Fibroblast of lung (primary cell): ENCODE results near the gene TMEM11. TPM values are rescaled to one million over a fixed set of nuclear protein-coding genes. Genes with fewer than 3 reads are reported as not detected.

ENCODE experiments used
- DNase-seq, 2 donors: peaks; one replicate each; pipeline versions ENCODE4 v3.0.0 to v3.0.0-alpha.2; 2010; ENCODE audit warnings: low read depth in 2 of 2
- H2AFZ ChIP-seq: 2 replicates; pipeline ENCODE4 v1.5.1; 2012; ENCODE audit warnings: low read length, control low read depth, inconsistent platforms
- H3K27ac ChIP-seq: 2 replicates; pipeline ENCODE4 v1.5.1; 2011; ENCODE audit warnings: low read length, control low read depth; ENCODE audit not compliant: insufficient read depth
- H3K27me3 ChIP-seq: 2 replicates; pipeline ENCODE4 v1.5.1; 2011; ENCODE audit warnings: mild to moderate bottlenecking, low read length; ENCODE audit not compliant: control insufficient read depth, insufficient read depth
- H3K36me3 ChIP-seq: 2 replicates; pipeline ENCODE4 v1.5.1; 2011; ENCODE audit warnings: low read length; ENCODE audit not compliant: control insufficient read depth, insufficient read depth
- H3K4me1 ChIP-seq: 2 replicates; pipeline ENCODE4 v1.5.1; 2011; ENCODE audit warnings: low read length; ENCODE audit not compliant: control insufficient read depth, insufficient read depth; ENCODE audit errors: extremely low read depth
- H3K4me2 ChIP-seq: 2 replicates; pipeline ENCODE4 v1.5.1; 2011; ENCODE audit warnings: low read length, control low read depth; ENCODE audit not compliant: insufficient read depth; ENCODE audit errors: extremely low read depth
- H3K4me3 ChIP-seq, 4 experiments: fragments of 200-600 bp in 1 of 4; sonication (generic) in 1 of 4; replicated peaks in 1 of 4; 2 replicates each; pipeline ENCODE4 v1.5.1; 2011 to 2016; ENCODE audit warnings: low read length in 4 of 4, low read depth in 3 of 4, mild to moderate bottlenecking in 3 of 4, control low read depth in 2 of 4, inconsistent platforms in 1 of 4, mixed read lengths in 1 of 4; ENCODE audit not compliant: insufficient read depth in 1 of 4; ENCODE audit errors: control extremely low read depth in 1 of 4
- H3K79me2 ChIP-seq: 2 replicates; pipeline ENCODE4 v1.5.1; 2012; ENCODE audit warnings: mild to moderate bottlenecking, low read length, inconsistent platforms; ENCODE audit not compliant: control insufficient read depth, insufficient read depth
- H3K9ac ChIP-seq: 2 replicates; pipeline ENCODE4 v1.5.1; 2011; ENCODE audit warnings: mild to moderate bottlenecking, low read length, control low read depth; ENCODE audit not compliant: insufficient read depth
- H3K9me3 ChIP-seq: 2 replicates; pipeline ENCODE4 v1.5.1; 2012; ENCODE audit warnings: low read depth, low read length; ENCODE audit not compliant: control insufficient read depth, insufficient read depth
- H4K20me1 ChIP-seq: 2 replicates; pipeline ENCODE4 v1.5.1; 2011; ENCODE audit warnings: low read length; ENCODE audit not compliant: control insufficient read depth, insufficient read depth; ENCODE audit errors: extremely low read depth
- EZH2 ChIP-seq: IDR thresholded peaks from 2 replicates; pipeline ENCODE4 v1.5.1; 2012; ENCODE audit warnings: low read length, control low read depth, mild to moderate bottlenecking; ENCODE audit errors: missing control alignments
- polyA plus RNA-seq, 2 donors: library from polyadenylated mRNA; depleted of rRNA in 1 of 2; stranded (reverse) in 1 of 2; unstranded in 1 of 2; fragments of >200 nt; gene quantifications; 2 replicates each; pipeline ENCODE4 v1.2.1, GENCODE V29; 2011 to 2012; ENCODE audit warnings: missing spikeins in 1 of 2
- total RNA-seq: library from RNA; depleted of rRNA; stranded (reverse); fragments of >200 nt; gene quantifications from 2 replicates; pipeline ENCODE4 v1.2.1, GENCODE V29; 2014
- TF ChIP-seq, protein P1 (sequence below), 2 donors: IDR thresholded peaks in 1 of 2; conservative IDR thresholded peaks in 1 of 2; 1 replicate in 1 of 2; 2 replicates in 1 of 2; pipeline ENCODE4 v1.5.1; 2011 to 2012; ENCODE audit warnings: low read length in 2 of 2, control low read depth in 1 of 2, inconsistent platforms in 1 of 2, low read depth in 1 of 2, mild to moderate bottlenecking in 1 of 2

The TMEM11 gene
- total and polyA plus RNA-seq, 2 donors (not counting 1 experiment from before 2014, with no cell fraction given): 21.5 to 41.1 TPM

DNA sequence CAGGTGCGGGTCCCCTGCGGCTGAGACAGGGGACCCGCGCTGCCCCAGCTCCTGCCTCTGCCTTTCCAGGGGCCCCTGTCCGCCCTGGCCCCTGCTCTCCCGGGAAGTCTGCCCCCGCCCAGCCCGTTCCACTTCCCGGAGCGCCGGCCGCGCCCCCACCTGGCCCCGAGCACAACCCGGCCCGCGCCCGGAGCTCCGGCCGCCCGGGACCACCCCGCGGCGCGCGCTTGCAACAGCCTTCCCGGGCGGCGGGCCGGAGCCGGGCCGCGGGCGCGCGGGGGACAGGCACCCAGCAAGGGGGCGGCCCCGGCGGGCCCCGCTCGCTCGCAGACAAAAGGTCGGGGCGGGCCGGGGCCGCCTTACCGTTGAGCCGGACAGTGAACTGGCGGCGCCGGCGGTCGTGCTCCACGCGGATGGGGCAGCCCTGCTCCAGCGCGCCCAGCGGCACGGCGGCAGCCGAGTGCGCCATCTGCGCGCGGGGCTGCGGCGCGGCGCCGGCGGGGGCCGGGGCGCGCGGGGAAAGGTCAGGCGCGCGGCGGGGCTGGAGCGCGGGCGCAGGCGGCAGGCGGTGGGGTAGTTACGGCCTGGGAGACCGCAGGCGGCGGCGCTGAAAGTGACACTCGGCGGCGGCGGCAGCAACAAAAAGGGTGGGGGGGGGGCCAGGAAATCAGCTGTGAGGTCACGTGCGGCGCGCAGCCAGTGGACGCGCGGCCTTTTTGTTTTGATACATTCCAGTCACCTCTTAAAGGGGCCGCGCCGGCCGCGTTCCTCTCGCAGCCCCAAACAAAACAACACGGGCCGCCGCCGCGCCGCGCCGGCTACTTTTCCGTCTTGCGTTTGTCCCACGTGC is 39.1 kb upstream of the TMEM11 start, which contains the start of gene NATD1:
NATD1 (minus strand) TSS at position 615 of the 850 bp plus-strand sequence; CDS start at position 469, 146 bp downstream.
- H3K27ac ChIP-seq: no peak within 1 kb of the TSS

DNA sequence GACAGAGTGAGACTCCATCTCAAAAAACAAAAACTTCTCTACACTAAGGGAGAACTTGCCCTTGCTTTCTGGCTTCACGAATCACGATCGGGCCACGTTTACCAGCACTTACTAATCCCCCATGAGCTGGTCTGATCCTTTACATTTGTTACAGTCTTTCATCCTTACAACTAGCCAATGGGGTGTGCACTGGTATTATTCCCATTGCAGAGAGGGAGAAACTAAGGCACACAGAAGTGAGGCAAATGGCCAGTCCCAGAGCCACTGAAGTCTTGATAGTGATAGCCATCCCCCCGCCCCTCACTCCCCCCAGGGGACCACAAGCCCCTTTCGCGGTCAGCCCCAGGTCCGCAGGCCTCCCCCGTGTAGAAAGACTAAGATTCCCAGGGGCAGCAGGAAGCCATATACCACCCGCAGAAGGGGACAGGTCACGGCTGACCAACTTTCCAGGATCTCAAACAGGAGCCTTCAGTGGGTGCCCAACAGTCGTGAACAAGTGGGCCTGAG is 38.4 kb upstream of the TMEM11 start:
- no peak for DNase-seq
- no peak overlapping the region for H2AFZ ChIP-seq
- no peaks in the 10 kb centered on the region for H4K20me1 ChIP-seq
- H3K4me2 ChIP-seq: peak overlapping the region; percentile 38
- no peaks in the 10 kb centered on the region for H3K79me2 ChIP-seq
- H3K9me3 ChIP-seq: no peaks in the 10 kb centered on the region
- H3K27me3 ChIP-seq: no peaks in the 10 kb centered on the region
- peak overlapping the region; percentile 34 to 68 (median 62) for H3K4me3 ChIP-seq
- H3K36me3 ChIP-seq: no peaks in the 10 kb centered on the region
- no peak for TF ChIP-seq EZH2
- TF ChIP-seq, protein P1, sequence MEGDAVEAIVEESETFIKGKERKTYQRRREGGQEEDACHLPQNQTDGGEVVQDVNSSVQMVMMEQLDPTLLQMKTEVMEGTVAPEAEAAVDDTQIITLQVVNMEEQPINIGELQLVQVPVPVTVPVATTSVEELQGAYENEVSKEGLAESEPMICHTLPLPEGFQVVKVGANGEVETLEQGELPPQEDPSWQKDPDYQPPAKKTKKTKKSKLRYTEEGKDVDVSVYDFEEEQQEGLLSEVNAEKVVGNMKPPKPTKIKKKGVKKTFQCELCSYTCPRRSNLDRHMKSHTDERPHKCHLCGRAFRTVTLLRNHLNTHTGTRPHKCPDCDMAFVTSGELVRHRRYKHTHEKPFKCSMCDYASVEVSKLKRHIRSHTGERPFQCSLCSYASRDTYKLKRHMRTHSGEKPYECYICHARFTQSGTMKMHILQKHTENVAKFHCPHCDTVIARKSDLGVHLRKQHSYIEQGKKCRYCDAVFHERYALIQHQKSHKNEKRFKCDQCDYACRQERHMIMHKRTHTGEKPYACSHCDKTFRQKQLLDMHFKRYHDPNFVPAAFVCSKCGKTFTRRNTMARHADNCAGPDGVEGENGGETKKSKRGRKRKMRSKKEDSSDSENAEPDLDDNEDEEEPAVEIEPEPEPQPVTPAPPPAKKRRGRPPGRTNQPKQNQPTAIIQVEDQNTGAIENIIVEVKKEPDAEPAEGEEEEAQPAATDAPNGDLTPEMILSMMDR (conservative IDR thresholded peaks at IDR 0.05 in 1 of 2, IDR thresholded peaks at IDR 0.05 in 1 of 2; ENCODE audit: low read depth in 1 of 2, low read length in 2 of 2): no peak
- H3K4me1 ChIP-seq: peaks cover 4% of the 10 kb centered on the region
- peak overlapping the region; percentile 16 for H3K9ac ChIP-seq
- H3K27ac ChIP-seq: no peak overlapping the region

More for the DNA sequence above, 39.1 kb upstream of the TMEM11 start, which contains the start of gene NATD1:
- Histone ChIP-seq H3K4me2 (peak within 1 kb of the TSS; percentile 90), H3K27me3 (no peaks in the 10 kb centered on the region), H2AFZ (peak within 1 kb of the TSS; percentile 90), H3K9me3 (no peaks in the 10 kb centered on the region), H3K9ac (peak within 1 kb of the TSS; percentile 37), H3K79me2 (no peaks in the 10 kb centered on the region), H4K20me1 (no peaks in the 10 kb centered on the region), H3K36me3 (no peaks in the 10 kb centered on the region), H3K4me1 (peaks cover 4% of the 10 kb centered on the region), H3K4me3 (peak within 1 kb of the TSS; percentile 54 to 68 (median 62))
- peak; percentile 80 to 84 for DNase-seq
- no peak for TF ChIP-seq EZH2
- TF ChIP-seq, protein P1 (conservative IDR thresholded peaks at IDR 0.05 in 1 of 2, IDR thresholded peaks at IDR 0.05 in 1 of 2; ENCODE audit: low read depth in 1 of 2, low read length in 2 of 2): no peak

DNA sequence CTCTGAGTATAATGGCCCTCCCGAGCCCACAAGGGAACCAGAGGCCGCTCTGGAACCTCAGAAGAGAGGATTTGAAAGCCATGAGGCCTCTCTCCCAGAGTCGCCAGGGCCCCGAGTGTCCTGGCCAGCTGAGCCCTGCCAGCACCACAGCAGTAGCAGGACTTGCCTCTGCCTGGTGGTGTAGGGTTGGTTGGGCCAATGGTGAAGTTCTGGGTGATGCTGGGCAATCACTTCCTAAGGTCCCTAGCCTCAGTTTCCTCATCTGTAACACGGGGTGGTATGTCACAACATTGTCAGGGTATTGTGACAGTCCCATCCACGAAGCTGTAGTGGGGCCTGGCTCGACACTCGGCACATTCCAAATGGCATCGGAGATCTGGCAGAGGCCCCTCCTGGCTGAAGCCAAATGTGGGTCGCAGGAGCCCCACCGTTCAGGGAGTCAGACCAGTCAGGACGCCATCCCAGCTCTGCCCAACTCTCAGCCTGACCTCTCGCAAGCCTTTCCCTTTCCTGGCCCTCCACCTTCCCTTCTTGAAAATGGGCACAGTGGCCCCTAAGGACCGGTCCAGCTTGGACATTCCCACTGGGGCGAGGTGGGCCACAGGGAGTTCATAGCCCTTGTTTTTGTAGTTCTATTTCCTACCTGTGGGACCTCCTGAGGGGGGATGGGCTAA is 37.5 kb upstream of the TMEM11 start:
- Histone ChIP-seq H3K4me2 (no peak overlapping the region), H3K36me3 (no peaks in the 10 kb centered on the region), H3K9me3 (no peaks in the 10 kb centered on the region), H3K4me3 (peak overlapping the region in 1 of 4 experiments; percentile 68), H3K9ac (no peak overlapping the region), H2AFZ (no peak overlapping the region), H3K27ac (no peak overlapping the region), H4K20me1 (no peaks in the 10 kb centered on the region), H3K4me1 (peaks cover 4% of the 10 kb centered on the region), H3K79me2 (no peaks in the 10 kb centered on the region), H3K27me3 (no peaks in the 10 kb centered on the region)
- TF ChIP-seq, protein P1 (conservative IDR thresholded peaks at IDR 0.05 in 1 of 2, IDR thresholded peaks at IDR 0.05 in 1 of 2; ENCODE audit: low read depth in 1 of 2, low read length in 2 of 2): no peak
- no peak for TF ChIP-seq EZH2
- DNase-seq: no peak
